Renal pelvis (tissue), 4 donors: ENCODE results near the gene COA7. TPM values are rescaled to one million over a fixed set of nuclear protein-coding genes. Genes with fewer than 3 reads are reported as not detected.

ENCODE experiments used
- DNase-seq: peaks from one replicate; pipeline ENCODE4 v3.0.0-alpha.2; 2013
- polyA plus RNA-seq, 3 donors: library from polyadenylated mRNA; unstranded; fragments of 120-200 nt; gene quantifications; one replicate each; pipeline ENCODE4 v1.2.1, GENCODE V29; 2013; ENCODE audit not compliant: insufficient read length in 3 of 3

Gene COA7
- polyA plus RNA-seq, 3 donors: 13.5 to 18.2 (median 17.7) TPM

DNA sequence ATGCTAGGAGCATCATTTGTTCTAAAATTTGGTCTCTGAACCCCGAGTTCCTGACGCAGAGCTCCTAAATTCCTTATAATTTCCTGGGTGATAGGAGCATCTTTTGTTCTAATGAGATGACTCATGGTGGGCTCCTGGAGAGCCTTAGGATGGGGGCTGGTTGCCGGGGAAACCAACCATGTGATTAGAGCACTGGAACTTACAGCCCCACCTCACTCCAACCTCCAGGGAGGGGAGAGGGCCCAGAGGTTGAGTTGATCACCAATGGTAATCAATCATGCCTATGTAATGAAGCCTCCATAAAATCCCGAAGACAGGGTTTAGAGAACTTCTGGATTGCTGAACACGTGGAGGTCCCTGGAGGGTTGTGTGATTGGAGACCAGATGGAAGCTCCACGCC is 57.5 kb downstream of the COA7 start:
- no peak for DNase-seq

DNA sequence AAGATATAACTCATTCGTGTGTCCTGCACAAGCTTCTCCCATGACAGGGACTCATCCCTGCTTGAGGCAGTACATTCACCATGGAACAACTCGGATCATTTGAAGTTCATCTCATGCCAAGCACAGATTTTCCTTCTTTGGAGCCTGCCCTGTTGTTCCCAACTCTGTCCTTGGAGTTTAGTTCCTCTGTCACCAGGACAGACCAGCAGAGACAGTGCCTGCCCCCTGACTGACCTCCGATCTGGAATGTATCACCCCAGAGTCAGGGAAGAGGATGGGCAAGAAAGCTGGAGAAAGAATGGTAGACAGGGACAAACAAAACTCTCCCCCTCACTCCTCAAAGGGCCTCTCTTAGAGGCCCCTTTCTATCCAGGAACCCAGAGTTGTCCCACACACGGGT is 60.2 kb downstream of the COA7 start:
- no peak for DNase-seq

DNA sequence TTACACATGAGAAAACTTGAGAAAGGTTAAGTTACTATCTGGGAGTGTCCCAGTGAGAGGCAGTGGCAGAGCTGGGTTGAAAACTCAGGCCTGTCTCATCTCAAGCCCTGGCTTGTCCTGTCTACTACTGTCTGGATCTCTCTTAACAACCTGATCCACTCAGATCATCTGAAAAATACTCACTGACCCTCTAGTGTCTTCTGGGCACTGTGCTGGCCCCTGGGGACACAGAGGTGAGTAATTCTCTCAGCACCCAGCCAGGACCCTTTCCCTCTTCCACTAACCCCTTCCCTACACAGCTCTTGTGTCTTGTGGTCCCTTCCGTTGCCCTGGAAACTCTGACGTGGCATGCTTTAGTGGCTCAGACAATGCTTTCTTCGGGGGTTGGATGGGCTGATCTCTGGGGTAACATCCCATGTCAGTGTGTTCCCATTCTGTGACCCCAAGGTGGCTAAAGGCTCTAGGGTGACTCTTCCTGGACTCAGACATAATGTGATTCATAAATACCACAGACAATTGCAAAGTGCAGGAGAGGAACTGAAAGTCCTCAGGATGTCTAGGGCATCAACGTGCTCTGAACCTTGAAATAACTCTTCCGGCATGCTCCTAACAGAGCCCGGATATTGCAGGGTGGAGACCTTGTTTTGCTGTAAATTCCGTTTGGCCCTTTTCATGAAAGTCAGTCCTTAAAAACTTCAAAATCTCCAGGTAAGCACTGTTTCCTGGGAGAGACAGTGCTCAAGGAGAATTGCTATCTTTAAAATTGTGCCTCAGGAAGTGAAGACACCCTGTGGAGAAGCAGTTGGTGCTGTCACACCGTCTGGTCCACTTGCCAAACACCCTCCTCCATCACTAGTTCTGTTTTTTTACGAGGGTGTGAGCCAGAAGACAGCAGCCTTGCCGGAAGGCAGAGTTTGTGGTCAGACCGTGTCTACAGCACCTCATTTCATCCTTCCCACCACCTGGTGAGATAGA is 61.1 kb downstream of the COA7 start:
- DNase-seq: no peak

DNA sequence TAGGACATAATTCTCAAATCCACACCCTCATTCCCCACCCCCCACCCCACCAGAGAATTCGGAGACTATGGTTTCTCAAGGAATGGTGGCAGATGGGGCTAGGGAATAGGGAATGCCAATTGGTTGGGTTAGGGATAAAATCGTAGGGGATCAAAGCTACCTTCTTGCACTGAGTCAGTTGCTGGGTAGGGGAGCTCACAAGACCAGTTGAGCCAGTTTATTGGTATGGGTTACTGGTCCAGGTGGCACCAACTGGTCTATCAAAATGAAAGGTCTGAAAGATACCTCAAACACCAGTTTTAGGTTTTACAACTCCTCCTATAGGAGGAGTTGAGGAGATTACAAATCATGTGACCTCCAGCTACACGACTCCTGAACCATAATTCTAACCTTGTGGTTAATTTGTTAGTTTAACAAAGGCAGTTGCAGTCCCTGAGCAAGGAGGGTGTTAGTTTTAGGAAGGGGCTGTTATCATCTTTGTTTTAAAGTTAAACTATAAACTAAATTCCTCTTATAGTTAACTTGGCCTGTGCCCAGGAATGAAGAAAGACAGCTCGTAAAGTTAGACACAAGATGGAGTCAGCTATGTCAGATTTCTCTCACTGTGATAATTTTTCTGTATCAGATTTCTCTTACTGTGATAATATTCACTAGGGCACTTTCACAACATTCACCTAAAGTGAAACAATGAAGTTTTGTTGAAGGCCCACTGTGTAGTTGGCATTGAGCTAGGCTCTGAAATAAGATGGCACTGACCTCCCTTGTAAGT is 62.6 kb downstream of the COA7 start:
- DNase-seq: no peak

Other genes with a start within 250 kb of the COA7 start
- gene TUT4, start 145.3 kb downstream of the COA7 start, polyA plus RNA-seq: 100 to 1,000 TPM in 2 of 3 donors, 10 to 100 TPM in 1; 70.6 to 123 (median 107) TPM
- 10 to 100 TPM; 67.6 to 88.6 (median 86.1) TPM for gene GPX7, start 96.0 kb downstream of the COA7 start, polyA plus RNA-seq
- gene SHISAL2A, start 65.2 kb downstream of the COA7 start, polyA plus RNA-seq: 1 to 10 TPM; 1.6 to 3.7 (median 2.7) TPM
- 10 to 100 TPM; 21.1 to 26.2 (median 26.2) TPM for gene ZYG11B, start 28.1 kb upstream of the COA7 start, polyA plus RNA-seq
- gene ZYG11A, start 144.4 kb upstream of the COA7 start, polyA plus RNA-seq: under 1 TPM; 0.17 to 0.27 (median 0.18) TPM
- gene ECHDC2, start 223.4 kb upstream of the COA7 start, polyA plus RNA-seq: 100 to 1,000 TPM; 109 to 300 (median 255) TPM
- 100 to 1,000 TPM; 174 to 194 (median 191) TPM for gene SCP2, start 228.9 kb upstream of the COA7 start, polyA plus RNA-seq